Body of pancreas (tissue), 4 donors: ENCODE results near the gene MESD.

Experiments
- POLR2A ChIP-seq, 3 donors: fragments of 450-650 bp; IDR thresholded peaks; one replicate each; pipeline ENCODE4 v1.6.1; 2016; ENCODE audit warnings: antibody characterized with exemption in 3 of 3, mild to moderate bottlenecking in 2 of 3
- TF ChIP-seq, protein P1 (sequence below), 7 experiments: fragments of 450-650 bp in 4 of 7; fragments of 200-600 bp in 3 of 7; sonication (generic) in 3 of 7; IDR thresholded peaks; one replicate each; pipeline ENCODE4 v1.5.1; 2016 to 2019; ENCODE audit warnings: antibody characterized with exemption in 7 of 7

DNA sequence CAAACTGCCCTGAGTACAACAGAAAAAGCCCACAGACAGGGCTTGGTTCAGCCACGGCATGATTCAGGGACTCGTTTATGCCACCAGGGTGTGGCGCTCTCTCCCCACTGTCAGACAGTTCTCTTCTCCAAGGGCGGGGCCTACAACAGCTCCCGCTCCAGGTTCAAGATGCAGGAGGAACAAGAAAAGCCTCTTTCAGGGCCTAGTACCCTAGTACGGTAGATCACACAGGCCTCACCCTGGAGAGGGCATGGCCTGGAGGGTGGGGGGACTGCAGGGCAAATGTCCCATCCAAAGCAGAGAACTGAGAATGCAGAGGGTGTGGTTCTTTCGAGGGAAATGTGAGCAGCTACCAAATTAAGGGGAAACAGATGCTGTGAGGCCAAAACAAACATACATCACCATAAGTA is 12.0 kb downstream of the MESD start:
- TF ChIP-seq POLR2A (IDR thresholded peaks at IDR 0.05) = no peak
- TF ChIP-seq, protein P1, sequence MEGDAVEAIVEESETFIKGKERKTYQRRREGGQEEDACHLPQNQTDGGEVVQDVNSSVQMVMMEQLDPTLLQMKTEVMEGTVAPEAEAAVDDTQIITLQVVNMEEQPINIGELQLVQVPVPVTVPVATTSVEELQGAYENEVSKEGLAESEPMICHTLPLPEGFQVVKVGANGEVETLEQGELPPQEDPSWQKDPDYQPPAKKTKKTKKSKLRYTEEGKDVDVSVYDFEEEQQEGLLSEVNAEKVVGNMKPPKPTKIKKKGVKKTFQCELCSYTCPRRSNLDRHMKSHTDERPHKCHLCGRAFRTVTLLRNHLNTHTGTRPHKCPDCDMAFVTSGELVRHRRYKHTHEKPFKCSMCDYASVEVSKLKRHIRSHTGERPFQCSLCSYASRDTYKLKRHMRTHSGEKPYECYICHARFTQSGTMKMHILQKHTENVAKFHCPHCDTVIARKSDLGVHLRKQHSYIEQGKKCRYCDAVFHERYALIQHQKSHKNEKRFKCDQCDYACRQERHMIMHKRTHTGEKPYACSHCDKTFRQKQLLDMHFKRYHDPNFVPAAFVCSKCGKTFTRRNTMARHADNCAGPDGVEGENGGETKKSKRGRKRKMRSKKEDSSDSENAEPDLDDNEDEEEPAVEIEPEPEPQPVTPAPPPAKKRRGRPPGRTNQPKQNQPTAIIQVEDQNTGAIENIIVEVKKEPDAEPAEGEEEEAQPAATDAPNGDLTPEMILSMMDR (IDR thresholded peaks at IDR 0.05) = peak in 6 of 7 experiments; percentile 25 to 51 (median 46)
